OCI-LY3 (cell line): Measurements from ENCODE around the gene MAP2K1.

Experiments used
- H2AFZ ChIP-seq: fragments of 200-600, 300-600 bp; shearing (Covaris generic); 2 replicates; pipeline ENCODE4 v1.6.0; 2014; ENCODE audit warnings: antibody characterized with exemption, low read depth, low read length
- H3K27ac ChIP-seq: fragments of 200-600, 300-600 bp; sonication (generic); 2 replicates; pipeline ENCODE4 v1.5.1; 2014; ENCODE audit warnings: mild to moderate bottlenecking, low read length, moderate library complexity, mixed read lengths
- H3K27me3 ChIP-seq: fragments of 200-600, 300-600 bp; sonication (generic); 2 replicates; pipeline ENCODE4 v1.6.1; 2014; ENCODE audit warnings: low read depth, low read length, mixed read lengths
- H3K36me3 ChIP-seq: fragments of 200-600, 300-600 bp; sonication (generic); replicated peaks from 2 replicates; pipeline ENCODE3; 2014; ENCODE audit warnings: low read depth, low read length, mixed read lengths
- H3K4me1 ChIP-seq: fragments of 300-600, 200-600 bp; sonication (generic); 2 replicates; pipeline ENCODE4 v1.6.1; 2014; ENCODE audit warnings: low read length, mixed read lengths
- H3K4me2 ChIP-seq: fragments of 200-600, 300-600 bp; sonication (generic); 2 replicates; pipeline ENCODE4 v1.6.1; 2014; ENCODE audit warnings: low read length, mixed read lengths
- H3K4me3 ChIP-seq: fragments of 300-600, 200-600 bp; sonication (generic); 2 replicates; pipeline ENCODE4 v1.5.1; 2014; ENCODE audit warnings: antibody characterized with exemption, mild to moderate bottlenecking, low read length, moderate library complexity
- H3K79me2 ChIP-seq: fragments of 300-600, 200-600 bp; shearing (Covaris generic); 2 replicates; pipeline ENCODE4 v1.6.1; 2014; ENCODE audit warnings: mild to moderate bottlenecking, low read length, mixed read lengths
- H3K9ac ChIP-seq: fragments of 300-600, 200-600 bp; shearing (Covaris generic); 2 replicates; pipeline ENCODE4 v1.6.0; 2014; ENCODE audit warnings: mild to moderate bottlenecking, low read length, moderate library complexity
- H3K9me3 ChIP-seq: fragments of 200-600, 300-600 bp; shearing (Covaris generic); 2 replicates; pipeline ENCODE4 v1.6.1; 2014; ENCODE audit warnings: low read length, mixed read lengths; ENCODE audit not compliant: insufficient read depth
- H4K20me1 ChIP-seq: fragments of 200-600, 300-600 bp; sonication (generic); 2 replicates; pipeline ENCODE4 v1.6.1; 2016; ENCODE audit warnings: low read length, mixed read lengths; ENCODE audit not compliant: insufficient read depth
- EZH2phosphoT487 ChIP-seq: fragments of 200-600 bp; shearing (Covaris generic); IDR thresholded peaks from 2 replicates; pipeline ENCODE4 v1.6.1; 2018; ENCODE audit warnings: antibody characterized with exemption, mixed run types, low read depth
- TF ChIP-seq, protein P1 (sequence below): fragments of 200-600, 300-600 bp; sonication (generic); IDR thresholded peaks from 2 replicates; pipeline ENCODE4 v1.5.1; 2014; ENCODE audit warnings: antibody characterized with exemption, low read length, low read depth

The MAP2K1 gene

DNA sequence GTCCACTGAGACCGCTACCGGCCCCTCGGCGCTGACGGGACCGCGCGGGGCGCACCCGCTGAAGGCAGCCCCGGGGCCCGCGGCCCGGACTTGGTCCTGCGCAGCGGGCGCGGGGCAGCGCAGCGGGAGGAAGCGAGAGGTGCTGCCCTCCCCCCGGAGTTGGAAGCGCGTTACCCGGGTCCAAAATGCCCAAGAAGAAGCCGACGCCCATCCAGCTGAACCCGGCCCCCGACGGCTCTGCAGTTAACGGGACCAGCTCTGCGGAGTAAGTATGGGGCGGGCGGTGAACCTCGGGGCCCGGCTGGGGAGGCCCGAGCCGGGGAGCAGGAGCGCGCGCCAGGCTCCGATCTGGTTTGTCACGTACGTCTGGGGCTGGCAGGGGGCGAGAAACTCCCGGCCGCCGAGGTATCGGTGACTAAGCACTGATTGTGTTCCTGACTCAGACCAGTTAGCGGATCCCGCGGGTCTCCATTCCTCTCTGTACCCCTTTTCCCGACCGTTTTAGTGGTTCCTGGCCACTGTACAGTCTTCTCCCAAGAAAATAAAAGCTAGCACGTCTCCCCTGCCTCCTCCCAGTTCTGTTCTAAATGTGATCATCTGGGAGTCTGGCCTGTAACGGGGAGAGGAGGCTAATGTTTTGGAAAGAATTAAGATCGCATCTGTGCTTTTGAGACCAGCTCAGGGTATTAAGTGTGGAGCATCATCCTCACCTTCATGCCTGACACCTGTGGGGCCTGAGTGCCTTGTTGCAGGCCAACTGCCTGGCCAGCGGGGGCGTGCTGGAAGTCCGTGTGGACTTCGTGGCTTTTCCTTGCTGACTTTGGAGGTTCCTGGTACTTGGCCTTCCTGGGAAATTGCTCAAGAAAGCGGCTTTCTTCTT is 691 bp downstream of the MAP2K1 start:
- H4K20me1 ChIP-seq = peaks cover 49% of the 10 kb centered on the region

GRCh38 chr15:66388043-66388363 is 1.3 kb downstream of the MAP2K1 start:
- peaks cover 28% of the 10 kb centered on the region for H3K36me3 ChIP-seq
- H3K4me2 ChIP-seq = peak overlapping the region; percentile 87
- peaks cover 36% of the 10 kb centered on the region for H3K4me1 ChIP-seq
- TF ChIP-seq, protein P1, sequence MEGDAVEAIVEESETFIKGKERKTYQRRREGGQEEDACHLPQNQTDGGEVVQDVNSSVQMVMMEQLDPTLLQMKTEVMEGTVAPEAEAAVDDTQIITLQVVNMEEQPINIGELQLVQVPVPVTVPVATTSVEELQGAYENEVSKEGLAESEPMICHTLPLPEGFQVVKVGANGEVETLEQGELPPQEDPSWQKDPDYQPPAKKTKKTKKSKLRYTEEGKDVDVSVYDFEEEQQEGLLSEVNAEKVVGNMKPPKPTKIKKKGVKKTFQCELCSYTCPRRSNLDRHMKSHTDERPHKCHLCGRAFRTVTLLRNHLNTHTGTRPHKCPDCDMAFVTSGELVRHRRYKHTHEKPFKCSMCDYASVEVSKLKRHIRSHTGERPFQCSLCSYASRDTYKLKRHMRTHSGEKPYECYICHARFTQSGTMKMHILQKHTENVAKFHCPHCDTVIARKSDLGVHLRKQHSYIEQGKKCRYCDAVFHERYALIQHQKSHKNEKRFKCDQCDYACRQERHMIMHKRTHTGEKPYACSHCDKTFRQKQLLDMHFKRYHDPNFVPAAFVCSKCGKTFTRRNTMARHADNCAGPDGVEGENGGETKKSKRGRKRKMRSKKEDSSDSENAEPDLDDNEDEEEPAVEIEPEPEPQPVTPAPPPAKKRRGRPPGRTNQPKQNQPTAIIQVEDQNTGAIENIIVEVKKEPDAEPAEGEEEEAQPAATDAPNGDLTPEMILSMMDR = no peak
- no peak for TF ChIP-seq EZH2phosphoT487
- no peak overlapping the region for H2AFZ ChIP-seq
- H3K27me3 ChIP-seq = no peaks in the 10 kb centered on the region
- H3K27ac ChIP-seq = 0 out of 2 replicates have a peak overlapping the region, but pooled peaks have one; percentile 50
- H3K9me3 ChIP-seq = no peaks in the 10 kb centered on the region
- peak overlapping the region; percentile 90 for H3K4me3 ChIP-seq
- H4K20me1 ChIP-seq = peaks cover 54% of the 10 kb centered on the region
- H3K79me2 ChIP-seq = peaks cover 70% of the 10 kb centered on the region
- H3K9ac ChIP-seq = peak overlapping the region; percentile 83

More for the DNA sequence above, 691 bp downstream of the MAP2K1 start:
- H3K9me3 ChIP-seq = no peaks in the 10 kb centered on the region
- H3K4me3 ChIP-seq = peak overlapping the region; percentile 90
- H3K4me1 ChIP-seq = peaks cover 36% of the 10 kb centered on the region
- peaks cover 28% of the 10 kb centered on the region for H3K36me3 ChIP-seq
- H3K9ac ChIP-seq = peak overlapping the region; percentile 83
- peaks cover 64% of the 10 kb centered on the region for H3K79me2 ChIP-seq
- H3K27me3 ChIP-seq = no peaks in the 10 kb centered on the region
- peak overlapping the region; percentile 87 for H3K4me2 ChIP-seq
- peak overlapping the region; percentile 50 for H3K27ac ChIP-seq
- H2AFZ ChIP-seq = no peak overlapping the region
- no peak for TF ChIP-seq EZH2phosphoT487
- TF ChIP-seq, protein P1 = peak; percentile 45

GRCh38 chr15:66388576-66388975 is 1.9 kb downstream of the MAP2K1 start:
- H3K9me3 ChIP-seq = no peaks in the 10 kb centered on the region
- peak overlapping the region; percentile 87 for H3K4me2 ChIP-seq
- no peak overlapping the region for H2AFZ ChIP-seq
- H3K4me3 ChIP-seq = peak overlapping the region; percentile 90
- peaks cover 60% of the 10 kb centered on the region for H4K20me1 ChIP-seq
- peaks cover 36% of the 10 kb centered on the region for H3K4me1 ChIP-seq
- H3K79me2 ChIP-seq = peaks cover 76% of the 10 kb centered on the region
- H3K27me3 ChIP-seq = no peaks in the 10 kb centered on the region
- no peak overlapping the region for H3K27ac ChIP-seq
- TF ChIP-seq EZH2phosphoT487 = no peak
- TF ChIP-seq, protein P1 = no peak
- peaks cover 28% of the 10 kb centered on the region for H3K36me3 ChIP-seq
- H3K9ac ChIP-seq = peak overlapping the region; percentile 83; the same call in 1 of the 2 replicates

DNA sequence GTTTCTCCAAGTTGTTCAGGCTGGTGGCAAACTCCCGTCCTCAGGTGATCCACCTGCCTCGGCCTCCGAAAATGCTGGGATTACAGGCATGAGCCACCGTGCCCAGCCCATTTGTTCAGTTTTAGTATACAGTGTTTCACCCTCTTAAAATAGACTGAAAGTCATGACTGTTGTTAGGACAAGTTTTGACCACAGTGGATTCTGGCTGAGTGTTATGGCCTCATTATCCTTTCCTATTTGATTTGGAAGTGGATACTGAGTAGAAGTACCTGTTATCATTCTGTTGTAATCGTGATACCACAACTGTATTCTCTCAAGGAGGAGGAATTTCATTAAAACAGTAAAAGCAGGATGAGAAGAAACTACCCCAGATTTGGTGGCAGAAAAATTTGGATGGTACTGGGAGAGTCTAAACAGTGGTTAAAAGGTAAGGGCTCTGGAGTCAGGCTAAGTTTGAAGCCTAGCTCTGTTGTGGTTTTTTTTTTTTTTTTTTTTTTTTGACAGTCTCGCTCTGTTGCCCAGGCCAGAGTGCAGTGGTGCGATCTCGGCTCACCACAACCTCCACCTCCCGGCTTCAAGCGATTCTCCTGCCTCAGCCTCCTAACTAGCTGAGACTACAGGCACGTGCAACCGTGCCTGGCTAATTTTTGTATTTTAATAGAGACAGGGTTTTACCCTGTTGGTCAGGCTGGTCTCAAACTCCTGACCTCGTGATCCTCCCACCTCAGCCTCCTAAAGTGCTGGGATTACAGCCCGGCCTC is 2.6 kb downstream of the MAP2K1 start:
- peaks cover 28% of the 10 kb centered on the region for H3K36me3 ChIP-seq
- H3K79me2 ChIP-seq = peaks cover 83% of the 10 kb centered on the region
- peaks cover 36% of the 10 kb centered on the region for H3K4me1 ChIP-seq
- H3K4me2 ChIP-seq = peak overlapping the region; percentile 68
- H3K9ac ChIP-seq = no peak overlapping the region
- H3K27ac ChIP-seq = 0 out of 2 replicates have a peak overlapping the region, but pooled peaks have one; percentile 30
- H3K9me3 ChIP-seq = no peaks in the 10 kb centered on the region
- H4K20me1 ChIP-seq = peaks cover 67% of the 10 kb centered on the region
- H3K27me3 ChIP-seq = no peaks in the 10 kb centered on the region
- peak overlapping the region; percentile 32; the same call in 1 of the 2 replicates for H3K4me3 ChIP-seq
- TF ChIP-seq EZH2phosphoT487 = no peak
- TF ChIP-seq, protein P1 = no peak
- no peak overlapping the region for H2AFZ ChIP-seq
